K562 (cell line): Measurements from ENCODE around the gene EPHB2. TPM values are rescaled to one million over a fixed set of nuclear protein-coding genes. Genes with fewer than 3 reads are reported as not detected.

Experiments
- ATAC-seq: fragments of 200-7000 bp; cut with Tn5 transposase; 3 replicates; pipeline ENCODE4 v1.9.1; 2020; ENCODE audit warnings: moderate library complexity
- BruUV-seq: library from RNA; stranded (reverse); fragments of 400-500 nt; replicated peaks from 2 replicates; lab custom pipeline; 2021; lab: Mats Ljungman, UMichigan
- CTCF ChIA-PET: fragments of 300-600 bp; formaldehyde crosslinking; extraction: SDS; loops from one replicate; lab custom pipeline; 2021; ENCODE audit warnings: low intra/inter-chr PET ratio; lab: Yijun Ruan, JAX
- POLR2A ChIA-PET: fragments of 300-600, 350-650 bp; sonication (Branson Sonifier 250); formaldehyde crosslinking; extraction: SDS; loops from one replicate; lab custom pipeline; 2021; ENCODE audit warnings: antibody characterized with exemption, inconsistent platforms; lab: Yijun Ruan, JAX
- DNase-seq, 4 experiments: peaks; one replicate each; pipeline versions ENCODE4 v3.0.0 to v3.0.0-alpha.2; 2011 to 2018; ENCODE audit warnings: low spot score in 3 of 4, mixed read lengths in 3 of 4; ENCODE audit errors: extremely low read depth in 1 of 4
- FAIRE-seq: peaks from 2 replicates; lab custom pipeline; 2011; peaks lifted over from hg19 to GRCh38; lab: Jason Lieb, UNC
- H2AFZ ChIP-seq: 2 replicates; pipeline ENCODE4 v1.6.0; 2011; ENCODE audit warnings: low read depth, low read length, control low read depth, inconsistent platforms
- H3K27ac ChIP-seq: fragments of 200-600 bp; 3 replicates; pipeline ENCODE4 v1.8.0; 2011; ENCODE audit warnings: low read depth, mild to moderate bottlenecking, control low read depth, inconsistent platforms, low read length, moderate library complexity, mixed read lengths; ENCODE audit errors: extremely low read depth
- H3K27me3 ChIP-seq, 2 experiments: fragments of 300-600 bp in 1 of 2; 2 replicates in 1 of 2; 3 replicates in 1 of 2; pipeline versions ENCODE4 v1.6.0 to v1.8.0; 2011; ENCODE audit warnings: inconsistent platforms in 2 of 2, low read length in 2 of 2, mild to moderate bottlenecking in 1 of 2, mixed read lengths in 1 of 2, moderate library complexity in 1 of 2; ENCODE audit not compliant: control insufficient read depth in 2 of 2, insufficient read depth in 2 of 2
- H3K36me3 ChIP-seq: fragments of 300-600 bp; 3 replicates; pipeline ENCODE4 v1.8.0; 2011; ENCODE audit warnings: mild to moderate bottlenecking, low read length, inconsistent platforms; ENCODE audit not compliant: control insufficient read depth, insufficient read depth
- H3K4me1 ChIP-seq, 2 experiments: fragments of 200-600 bp in 1 of 2; replicated peaks in 1 of 2; 2 replicates in 1 of 2; 3 replicates in 1 of 2; pipeline versions ENCODE4 v1.5.1 to v1.8.0; 2011; ENCODE audit warnings: inconsistent platforms in 2 of 2, low read length in 2 of 2, mild to moderate bottlenecking in 1 of 2, mixed read lengths in 1 of 2, moderate library complexity in 1 of 2; ENCODE audit not compliant: control insufficient read depth in 2 of 2, insufficient read depth in 2 of 2
- H3K4me2 ChIP-seq: 2 replicates; pipeline ENCODE4 v1.6.1; 2011; ENCODE audit warnings: low read length, control low read depth, inconsistent platforms, mixed read lengths; ENCODE audit not compliant: insufficient read depth
- H3K4me3 ChIP-seq: fragments of 200-600 bp; sonication (generic), shearing (Covaris generic); 2 replicates; pipeline ENCODE4 v1.5.1; 2016; ENCODE audit warnings: control low read depth, inconsistent platforms
- H3K79me2 ChIP-seq: fragments of 200-600 bp; 3 replicates; pipeline ENCODE4 v1.8.0; 2011; ENCODE audit warnings: low read length, inconsistent platforms; ENCODE audit not compliant: control insufficient read depth, insufficient read depth
- H3K9ac ChIP-seq, 2 experiments: 2 replicates each; pipeline versions ENCODE4 v1.6.0 to v1.6.1; 2011; ENCODE audit warnings: low read depth in 2 of 2, low read length in 2 of 2, control low read depth in 1 of 2, inconsistent platforms in 1 of 2, mild to moderate bottlenecking in 1 of 2, mixed read lengths in 1 of 2; ENCODE audit not compliant: insufficient read depth in 1 of 2
- H3K9me1 ChIP-seq: one replicate; pipeline ENCODE4 v1.6.0; 2011; ENCODE audit warnings: inconsistent platforms, mild to moderate bottlenecking, low read length, moderate library complexity; ENCODE audit not compliant: control insufficient read depth, insufficient read depth
- H3K9me3 ChIP-seq: replicated peaks from 2 replicates; pipeline ENCODE4 v1.5.1; 2011; ENCODE audit warnings: low read depth, low read length, inconsistent platforms; ENCODE audit not compliant: control insufficient read depth, insufficient read depth
- H4K20me1 ChIP-seq: replicated peaks from 2 replicates; pipeline ENCODE4 v1.6.1; 2011; ENCODE audit warnings: low read length, inconsistent platforms, mixed read lengths; ENCODE audit not compliant: control insufficient read depth, insufficient read depth
- CHD2 ChIP-seq: IDR thresholded peaks from 2 replicates; pipeline ENCODE4 v1.6.1; 2011; ENCODE audit warnings: low read depth, low read length
- CTCF ChIP-seq, 3 experiments: IDR thresholded peaks in 2 of 3; conservative IDR thresholded peaks in 1 of 3; 2 replicates each; pipeline ENCODE4 v1.5.1; 2011 to 2012; ENCODE audit warnings: low read length in 3 of 3, mild to moderate bottlenecking in 3 of 3, control low read depth in 2 of 3, improper control_type of control experiment in 1 of 3, inconsistent platforms in 1 of 3, low read depth in 1 of 3, mixed read lengths in 1 of 3, moderate library complexity in 1 of 3; ENCODE audit not compliant: insufficient read depth in 2 of 3
- EWSR1 ChIP-seq: fragments of 450-650 bp; IDR thresholded peaks from 2 replicates; pipeline ENCODE4 v1.6.1; 2018; ENCODE audit warnings: borderline replicate concordance, mild to moderate bottlenecking, low read depth, moderate library complexity; ENCODE audit not compliant: partially characterized antibody
- MCM7 ChIP-seq, 2 experiments: fragments of 450-650 bp; IDR thresholded peaks; 2 replicates each; pipeline ENCODE4 v1.6.1; 2016 to 2018
- NRF1 ChIP-seq, 2 experiments: fragments of 450-650 bp; IDR thresholded peaks in 1 of 2; conservative IDR thresholded peaks in 1 of 2; 2 replicates each; pipeline ENCODE4 v1.6.1; 2014; ENCODE audit warnings: mild to moderate bottlenecking in 2 of 2
- POLR3A ChIP-seq: IDR thresholded peaks from 2 replicates; pipeline ENCODE4 v1.6.1; 2011; ENCODE audit warnings: borderline replicate concordance, mild to moderate bottlenecking, moderate library complexity; ENCODE audit not compliant: insufficient read length, insufficient read depth; ENCODE audit errors: extremely low read depth
- STAG1 ChIP-seq: sonication (generic); formaldehyde crosslinking; IDR thresholded peaks from 2 replicates; pipeline ENCODE4 v1.5.0; 2020; ENCODE audit warnings: missing genetic modification reagents, borderline replicate concordance
- ZFP30 ChIP-seq: fragments of 250-450 bp; sonication (Bioruptor Pico); IDR thresholded peaks from 2 replicates; pipeline ENCODE4 v1.8.0; 2022; ENCODE audit warnings: moderate library complexity, mild to moderate bottlenecking, inconsistent platforms, borderline replicate concordance
- ZNF184 ChIP-seq: sonication (generic); formaldehyde crosslinking; IDR thresholded peaks from 2 replicates; pipeline ENCODE4 v1.5.0; 2020; ENCODE audit warnings: missing genetic modification reagents
- WGBS: fragments of 100-300 bp; shearing (Covaris generic); methylation state at CpG from one replicate; pipeline ENCODE4 v1.1.6; 2016; ENCODE audit warnings: low coverage, mixed read lengths; ENCODE audit not compliant: insufficient coverage; ENCODE audit errors: missing lambda C conversion rate; 5-methylcytosine and 5-hydroxymethylcytosine counted together
- in situ Hi-C: fragments of 300-500 bp; cut with MboI; formaldehyde crosslinking; loops from 4 replicates; pipeline ENCODE4 v1.15.0; 2018; ENCODE audit warnings: inconsistent platforms, mixed read lengths
- intact Hi-C: fragments of 100-400 bp; cut with micrococcal nuclease; formaldehyde crosslinking; loops from 2 replicates; pipeline ENCODE4 v1.14.2; 2022
- polyA plus RNA-seq, 8 experiments: library from polyadenylated mRNA; depleted of rRNA in 4 of 8; stranded (reverse) in 5 of 8; unstranded in 3 of 8; fragments of >200 nt; fragmentation: Nextera tagmentation in 2 of 8; fragmentation: Illumina TruSeq in 1 of 8; extraction: Ambion mirVana in 2 of 8; extraction: Trizol in 1 of 8; gene quantifications; 2 replicates each; pipeline versions ENCODE4 v1.2.1 to v1.2.3, GENCODE V29; 2011 to 2014; ENCODE audit warnings: inconsistent platforms in 1 of 8, missing spikeins in 1 of 8
- total RNA-seq, 7 experiments: library from RNA; depleted of rRNA in 6 of 7; stranded (reverse); fragments of >200 nt in 6 of 7; fragmentation: Illumina TruSeq in 2 of 7; extraction: Trizol in 2 of 7; gene quantifications; 2 replicates each; pipeline versions ENCODE4 v1.2.1 to v1.2.3, GENCODE V29; 2011 to 2021; ENCODE audit warnings: low replicate concordance in 1 of 7

The EPHB2 gene
- total and polyA plus RNA-seq, 9 of the 15 experiments (the other 6 are each of a cell fraction or from before 2014, with no cell fraction given) = not detected

- CTCF ChIA-PET = interaction anchor here (1.0 kb wide), 1 partner anchor 11 kb away, joined by 3 read pairs; no protein-coding TSS in a partner anchor
- FAIRE-seq = no peak
These were observed 140.0 kb downstream of the EPHB2 start for GRCh38 chr1:22850681-22851080.

GRCh38 chr1:22851517-22851916 is 140.9 kb downstream of the EPHB2 start:
- H3K27me3 ChIP-seq = peaks cover 29 to 95% of the 10 kb centered on the region in 2 experiments
- H3K9ac ChIP-seq = no peak overlapping the region
- in situ Hi-C loops (no loop called here), intact Hi-C loops (no loop called here)
- H2AFZ ChIP-seq = no peak overlapping the region
- DNase-seq = no peak
- no peak overlapping the region for H3K27ac ChIP-seq
- H3K36me3 ChIP-seq = no peaks in the 10 kb centered on the region
- H3K4me2 ChIP-seq = no peak overlapping the region
- 2% methylated on average over 4 of the region's 4 CpGs for WGBS
- no peak for ATAC-seq
- H3K79me2 ChIP-seq = no peaks in the 10 kb centered on the region
- peaks cover 7% of the 10 kb centered on the region; the same call in 1 of the 2 replicates for H4K20me1 ChIP-seq
- no peak for TF ChIP-seq MCM7 (IDR thresholded peaks at IDR 0.05)
- no peak for TF ChIP-seq ZFP30 (CRISPR knock-in tag)
- TF ChIP-seq STAG1 (CRISPR knock-in tag) = no peak
- no peak for TF ChIP-seq NRF1 (conservative IDR thresholded peaks at IDR 0.05 in 1 of 2, IDR thresholded peaks at IDR 0.05 in 1 of 2)
- no peak for TF ChIP-seq CTCF (IDR thresholded peaks at IDR 0.05 in 2 of 3, conservative IDR thresholded peaks at IDR 0.05 in 1 of 3; ENCODE audit: insufficient read depth in 2 of 3, low read depth in 1 of 3, low read length in 3 of 3)
- TF ChIP-seq EWSR1 = no peak
- TF ChIP-seq POLR3A = no peak
- TF ChIP-seq ZNF184 (CRISPR knock-in tag) = no peak
- no peaks in the 10 kb centered on the region; a peak in 1 of 5 replicates for H3K4me1 ChIP-seq
- no TSS peak for BruUV-seq
- H3K9me3 ChIP-seq = no peaks in the 10 kb centered on the region
- no peak overlapping the region for H3K4me3 ChIP-seq
- ChIA-PET POLR2A (interaction anchor here (0.8 kb wide), 1 partner anchor 13 kb away, joined by 3 read pairs; no protein-coding TSS in a partner anchor), CTCF (no interaction called here)
- no peaks in the 10 kb centered on the region for H3K9me1 ChIP-seq
- FAIRE-seq = no peak

More at GRCh38 chr1:22850681-22851080, 140.0 kb downstream of the EPHB2 start:
- Histone ChIP-seq H3K4me2 (no peak overlapping the region), H3K27me3 (peaks cover 30 to 95% of the 10 kb centered on the region in 2 experiments), H3K27ac (no peak overlapping the region), H3K9ac (no peak overlapping the region), H3K9me3 (no peaks in the 10 kb centered on the region), H3K9me1 (no peaks in the 10 kb centered on the region), H3K79me2 (no peaks in the 10 kb centered on the region), H4K20me1 (peaks cover 7% of the 10 kb centered on the region; the same call in 1 of the 2 replicates), H3K4me1 (no peaks in the 10 kb centered on the region; a peak in 1 of 5 replicates), H3K4me3 (no peak overlapping the region), H2AFZ (no peak overlapping the region), H3K36me3 (no peaks in the 10 kb centered on the region)
- in situ Hi-C loops = no loop called here
- ATAC-seq = no peak
- BruUV-seq = no TSS peak
- WGBS = 0% methylated on average over 6 of the region's 6 CpGs
- POLR2A ChIA-PET = interaction anchor here (0.8 kb wide), 1 partner anchor 14 kb away, joined by 3 read pairs; no protein-coding TSS in a partner anchor
- no peak for DNase-seq
- intact Hi-C loops = no loop called here
- no peak for TF ChIP-seq CHD2
